IMR-90 (cell line): ENCODE results near the gene ORC4. TPM values are rescaled to one million over a fixed set of nuclear protein-coding genes. Genes with fewer than 3 reads are reported as not detected.
"Not testable (repeated sequence)": the region's sequence is repeated elsewhere in the genome, so short reads cannot be mapped to it uniquely, and the experiment has no call there.

ENCODE experiments used
- ATAC-seq: fragments of 200-7000 bp; cut with Tn5 transposase; 2 replicates; pipeline ENCODE4 v1.9.1; 2020; ENCODE audit warnings: low read depth, mild to moderate bottlenecking, moderate library complexity
- BruUV-seq: library from RNA; stranded (reverse); fragments of 400-500 nt; replicated peaks from 2 replicates; lab custom pipeline; 2021; lab: Mats Ljungman, UMichigan
- CTCF ChIA-PET: fragments of 300-600 bp; formaldehyde crosslinking; extraction: SDS; loops from one replicate; lab custom pipeline; 2021; ENCODE audit warnings: antibody characterized with exemption; lab: Yijun Ruan, JAX
- POLR2A ChIA-PET: fragments of 300-600 bp; sonication (Branson Sonifier 250); formaldehyde crosslinking; loops from one replicate; lab custom pipeline; 2022; ENCODE audit warnings: antibody characterized with exemption; ENCODE audit not compliant: unreplicated experiment; lab: Charles Lee
- DNase-seq: peaks from one replicate; pipeline ENCODE4 v3.0.0; 2013
- H2AFZ ChIP-seq: replicated peaks from 2 replicates; pipeline ENCODE3; 2013; ENCODE audit warnings: low read length, mild to moderate bottlenecking; ENCODE audit not compliant: poor library complexity
- H2AK5ac ChIP-seq: 2 replicates; pipeline ENCODE4 v1.6.1; 2013; ENCODE audit warnings: low read depth, low read length, inconsistent platforms
- H2AK9ac ChIP-seq: replicated peaks from 2 replicates; pipeline ENCODE3; 2013; ENCODE audit warnings: mild to moderate bottlenecking, low read depth, low read length, moderate library complexity; ENCODE audit not compliant: poor library complexity
- H2BK120ac ChIP-seq: 2 replicates; pipeline ENCODE4 v1.6.1; 2013; ENCODE audit warnings: low read depth, low read length, inconsistent platforms
- H2BK15ac ChIP-seq: 3 replicates; pipeline ENCODE4 v1.6.1; 2013; ENCODE audit warnings: low read depth, low read length, inconsistent platforms
- H2BK20ac ChIP-seq: 2 replicates; pipeline ENCODE4 v1.6.1; 2013; ENCODE audit warnings: low read depth, mild to moderate bottlenecking, inconsistent platforms, low read length, moderate library complexity
- H2BK5ac ChIP-seq: 2 replicates; pipeline ENCODE4 v1.6.1; 2013; ENCODE audit warnings: mild to moderate bottlenecking, low read depth, low read length, inconsistent platforms; ENCODE audit not compliant: poor library complexity, severe bottlenecking
- H3K14ac ChIP-seq: replicated peaks from 2 replicates; pipeline ENCODE4 v1.6.1; 2013; ENCODE audit warnings: low read depth, low read length, inconsistent platforms
- H3K18ac ChIP-seq: 2 replicates; pipeline ENCODE4 v1.6.1; 2013; ENCODE audit warnings: low read depth, low read length, control low read depth
- H3K23ac ChIP-seq: 2 replicates; pipeline ENCODE4 v1.6.1; 2013; ENCODE audit warnings: low read depth, low read length, inconsistent platforms
- H3K27ac ChIP-seq: 2 replicates; pipeline ENCODE4 v1.5.1; 2013; ENCODE audit warnings: mild to moderate bottlenecking, control low read depth, low read length; ENCODE audit not compliant: insufficient read depth
- H3K27me3 ChIP-seq: 2 replicates; pipeline ENCODE4 v1.6.1; 2013; ENCODE audit warnings: low read length; ENCODE audit not compliant: control insufficient read depth, insufficient read depth
- H3K36me3 ChIP-seq: 2 replicates; pipeline ENCODE4 v1.6.1; 2013; ENCODE audit warnings: low read length, mixed read lengths; ENCODE audit not compliant: control insufficient read depth, insufficient read depth
- H3K4ac ChIP-seq: 2 replicates; pipeline ENCODE4 v1.6.1; 2013; ENCODE audit warnings: low read depth, low read length, inconsistent platforms
- H3K4me1 ChIP-seq: 2 replicates; pipeline ENCODE4 v1.6.1; 2013; ENCODE audit warnings: low read length, mixed read lengths; ENCODE audit not compliant: control insufficient read depth, insufficient read depth
- H3K4me2 ChIP-seq: 2 replicates; pipeline ENCODE4 v1.6.1; 2013; ENCODE audit warnings: low read depth, mild to moderate bottlenecking, control low read depth, low read length, moderate library complexity
- H3K4me3 ChIP-seq: 2 replicates; pipeline ENCODE4 v1.5.1; 2013; ENCODE audit warnings: low read depth, mild to moderate bottlenecking, control low read depth, low read length, moderate library complexity; ENCODE audit not compliant: insufficient read depth
- H3K56ac ChIP-seq: 2 replicates; pipeline ENCODE4 v1.6.1; 2013; ENCODE audit warnings: low read length, inconsistent platforms; ENCODE audit not compliant: insufficient read depth; ENCODE audit errors: extremely low read depth
- H3K79me1 ChIP-seq, 2 experiments: 2 replicates each; pipeline ENCODE4 v1.6.1; 2013; ENCODE audit warnings: low read length in 2 of 2, inconsistent platforms in 1 of 2, low read depth in 1 of 2
- H3K9ac ChIP-seq: 2 replicates; pipeline ENCODE4 v1.6.1; 2013; ENCODE audit warnings: low read depth, low read length, control low read depth
- H3K9me1 ChIP-seq: 2 replicates; pipeline ENCODE4 v1.6.1; 2013; ENCODE audit warnings: low read length, inconsistent platforms; ENCODE audit not compliant: insufficient read depth
- H3K9me3 ChIP-seq: 2 replicates; pipeline ENCODE4 v1.6.1; 2013; ENCODE audit warnings: low read length; ENCODE audit not compliant: control insufficient read depth, insufficient read depth
- H4K20me1 ChIP-seq: 2 replicates; pipeline ENCODE4 v1.6.1; 2013; ENCODE audit warnings: low read length, inconsistent platforms; ENCODE audit not compliant: insufficient read depth
- H4K5ac ChIP-seq: 2 replicates; pipeline ENCODE4 v1.6.1; 2013; ENCODE audit warnings: mild to moderate bottlenecking, low read depth, low read length, control low read depth
- H4K8ac ChIP-seq, 2 experiments: 2 replicates each; pipeline ENCODE4 v1.6.1; 2013; ENCODE audit warnings: low read depth in 2 of 2, low read length in 2 of 2, control low read depth in 1 of 2, inconsistent platforms in 1 of 2
- H4K91ac ChIP-seq: 2 replicates; pipeline ENCODE4 v1.6.1; 2013; ENCODE audit warnings: low read depth, low read length, inconsistent platforms; ENCODE audit not compliant: insufficient read depth
- MAFK ChIP-seq: IDR thresholded peaks from 2 replicates; pipeline ENCODE4 v1.6.1; 2012; ENCODE audit warnings: low read depth, low read length, improper control_type of control experiment
- WGBS, 2 experiments: methylation state at CpG; one replicate each; pipeline versions ENCODE4 v1.1.5 to v1.1.7; 2013; ENCODE audit warnings: missing lambda C conversion rate in 2 of 2; ENCODE audit not compliant: insufficient read length in 1 of 2; ENCODE audit errors: extremely low coverage in 2 of 2; 5-methylcytosine and 5-hydroxymethylcytosine counted together
- dilution Hi-C: fragments of 300-500 bp; cut with HindIII; formaldehyde crosslinking; loops from one replicate; pipeline ENCODE4 v1.14.3; 2018; ENCODE audit warnings: low sequenced_read_pairs; ENCODE audit not compliant: unreplicated experiment
- in situ Hi-C: fragments of 300-500 bp; cut with MboI; formaldehyde crosslinking; loops from 3 replicates; pipeline ENCODE4 v1.14.3; 2019; ENCODE audit warnings: low sequenced_read_pairs, inconsistent platforms, mixed read lengths
- intact Hi-C: fragments of 100-400 bp; cut with micrococcal nuclease; formaldehyde crosslinking; loops from 2 replicates; pipeline ENCODE4 v1.10.0; 2022
- polyA plus RNA-seq, 3 experiments: library from polyadenylated mRNA; depleted of rRNA; stranded (reverse); fragments of >200 nt; gene quantifications; 2 replicates each; pipeline ENCODE4 v1.2.3, GENCODE V29; 2012; ENCODE audit warnings: low replicate concordance in 1 of 3
- total RNA-seq: library from RNA; depleted of rRNA; stranded (reverse); fragments of >200 nt; gene quantifications from 2 replicates; pipeline ENCODE4 v1.2.3, GENCODE V29; 2012

ORC4 gene
- total and polyA plus RNA-seq, 2 of the 4 experiments (the other 2 are of a cell fraction), result 20.6 to 23.5 TPM

DNA sequence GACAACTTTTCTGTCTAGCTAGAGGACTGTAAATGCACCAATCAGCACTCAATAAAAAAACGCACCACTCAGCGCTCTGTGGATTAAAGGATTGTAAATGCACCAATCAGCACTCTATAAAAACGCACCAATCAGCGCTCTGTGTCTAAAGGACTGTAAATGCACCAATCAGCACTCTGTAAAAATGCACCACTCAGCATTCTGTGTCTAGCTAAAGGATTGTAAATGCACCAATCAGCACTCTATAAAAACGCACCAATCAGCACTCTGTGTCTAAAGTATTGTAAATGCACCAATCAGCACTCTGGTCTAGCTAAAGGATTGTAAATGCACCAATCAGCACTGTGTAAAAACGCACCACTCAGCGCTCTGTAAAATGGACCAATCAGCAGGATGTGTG is 25.6 kb downstream of the ORC4 start:
- H3K4me3 ChIP-seq, H2BK15ac ChIP-seq, H3K27me3 ChIP-seq, H4K8ac ChIP-seq, BruUV-seq, H3K27ac ChIP-seq, H3K56ac ChIP-seq, H2AK5ac ChIP-seq, H3K9ac ChIP-seq, H4K5ac ChIP-seq, H3K14ac ChIP-seq, H2BK5ac ChIP-seq, H3K18ac ChIP-seq, H2AFZ ChIP-seq, H4K91ac ChIP-seq, H2BK20ac ChIP-seq, CTCF ChIA-PET, H3K4me1 ChIP-seq, DNase-seq, ATAC-seq, H2AK9ac ChIP-seq, H3K9me3 ChIP-seq, H3K4me2 ChIP-seq, H2BK120ac ChIP-seq, H3K23ac ChIP-seq, POLR2A ChIA-PET, H3K4ac ChIP-seq, H4K20me1 ChIP-seq, H3K36me3 ChIP-seq, H3K9me1 ChIP-seq, dilution Hi-C loops: not testable (repeated sequence)
- peak; percentile 71 for TF ChIP-seq MAFK
- H3K79me1 ChIP-seq, result peaks cover 9 to 31% of the 10 kb centered on the region in 2 experiments
- intact Hi-C loops (loop anchor here (10.0 kb wide), 1 partner anchor 360 kb away; no protein-coding TSS in a partner anchor), in situ Hi-C loops (loop anchor here (5.0 to 25.0 kb wide), 2 partner anchors 517 to 992 kb away; no protein-coding TSS in a partner anchor)
- no CpG with 5 or more reads among the region's 7 CpGs for WGBS, 2 experiments
